Measurements from ENCODE around the gene GMPR2. TPM values are rescaled to one million over a fixed set of nuclear protein-coding genes. Genes with fewer than 3 reads are reported as not detected.
A peak's percentile ranks its signal among the peaks of the same experiment; 100 is the strongest.
"Not testable (repeated sequence)": the region's sequence is repeated elsewhere in the genome, so short reads cannot be mapped to it uniquely, and the experiment has no call there.

The GMPR2 gene
- total RNA-seq, 1 donor, result 86.5 TPM

GRCh38 chr14:24213866-24214662 lies 18.7 kb upstream of the GMPR2 start:
- Histone ChIP-seq H3K27ac (ENCODE audit: low read depth, low read length) (peak overlapping the region; percentile 96), H3K79me2 (ENCODE audit: insufficient read depth, low read length) (peaks cover 22% of the 10 kb centered on the region), H3K36me3 (ENCODE audit: insufficient read depth, low read length) (peaks cover 36% of the 10 kb centered on the region), H3K4me1 (ENCODE audit: insufficient read depth, low read length) (peaks cover 12% of the 10 kb centered on the region), H3K9me3 (ENCODE audit: low read depth, low read length) (no peaks in the 10 kb centered on the region), H3K27me3 (ENCODE audit: insufficient read depth, low read length) (no peaks in the 10 kb centered on the region), H3K4me3 (ENCODE audit: insufficient read depth, low read length) (peak overlapping the region; percentile 84), H4K20me1 (ENCODE audit: insufficient read depth, low read length) (no peaks in the 10 kb centered on the region), H3K4me2 (ENCODE audit: insufficient read depth, low read length) (peak overlapping the region; percentile 88), H2AFZ (ENCODE audit: low read length) (peak overlapping the region; percentile 78)
- no peak for DNase-seq (ENCODE audit: insufficient read length, low spot score, missing footprints)
- TF ChIP-seq CTCF (IDR thresholded peaks at IDR 0.05; ENCODE audit: extremely low read depth, low read depth, low read length), result no peak

GRCh38 chr14:24215495-24216344 lies 17.0 kb upstream of the GMPR2 start, which contains the start of gene MDP1:
Gene MDP1 (minus strand): TSS chr14:24216066. CDS start chr14:24215955, 111 bp downstream.
- Histone ChIP-seq H2AFZ (ENCODE audit: low read length) (peak within 1 kb of the TSS; percentile 92), H3K4me2 (ENCODE audit: insufficient read depth, low read length) (peak within 1 kb of the TSS; percentile 98), H3K36me3 (ENCODE audit: insufficient read depth, low read length) (peaks cover 19% of the 10 kb centered on the region), H3K27ac (ENCODE audit: low read depth, low read length) (peak within 1 kb of the TSS; percentile 78), H3K4me1 (ENCODE audit: insufficient read depth, low read length) (peaks cover 12% of the 10 kb centered on the region), H3K27me3 (ENCODE audit: insufficient read depth, low read length) (no peaks in the 10 kb centered on the region), H3K79me2 (ENCODE audit: insufficient read depth, low read length) (peaks cover 34% of the 10 kb centered on the region), H4K20me1 (ENCODE audit: insufficient read depth, low read length) (peaks cover 8% of the 10 kb centered on the region), H3K4me3 (ENCODE audit: insufficient read depth, low read length) (peak within 1 kb of the TSS; percentile 80), H3K9me3 (ENCODE audit: low read depth, low read length) (no peaks in the 10 kb centered on the region)
- peak; percentile 92 for DNase-seq (ENCODE audit: insufficient read length, low spot score, missing footprints)
- TF ChIP-seq CTCF (IDR thresholded peaks at IDR 0.05; ENCODE audit: extremely low read depth, low read depth, low read length), result peak; percentile 58

GRCh38 chr14:24216345-24216699 lies 16.4 kb upstream of the GMPR2 start:
- Histone ChIP-seq H3K27me3 (ENCODE audit: insufficient read depth, low read length) (no peaks in the 10 kb centered on the region), H3K4me2 (ENCODE audit: insufficient read depth, low read length) (peak overlapping the region; percentile 98), H3K9me3 (ENCODE audit: low read depth, low read length) (no peaks in the 10 kb centered on the region), H3K36me3 (ENCODE audit: insufficient read depth, low read length) (peaks cover 15% of the 10 kb centered on the region), H3K27ac (ENCODE audit: low read depth, low read length) (peak overlapping the region; percentile 78), H3K79me2 (ENCODE audit: insufficient read depth, low read length) (peaks cover 38% of the 10 kb centered on the region), H4K20me1 (ENCODE audit: insufficient read depth, low read length) (peaks cover 8% of the 10 kb centered on the region), H2AFZ (ENCODE audit: low read length) (peak overlapping the region; percentile 92), H3K4me1 (ENCODE audit: insufficient read depth, low read length) (peaks cover 12% of the 10 kb centered on the region), H3K4me3 (ENCODE audit: insufficient read depth, low read length) (peak overlapping the region; percentile 80)
- no peak for DNase-seq (ENCODE audit: insufficient read length, low spot score, missing footprints)
- TF ChIP-seq CTCF (IDR thresholded peaks at IDR 0.05; ENCODE audit: extremely low read depth, low read depth, low read length), result no peak

- not testable (repeated sequence) for H3K4me2 ChIP-seq (ENCODE audit: insufficient read depth, low read length); H3K27me3 ChIP-seq (ENCODE audit: insufficient read depth, low read length); H3K4me3 ChIP-seq (ENCODE audit: insufficient read depth, low read length); H3K27ac ChIP-seq (ENCODE audit: low read depth, low read length); H4K20me1 ChIP-seq (ENCODE audit: insufficient read depth, low read length); H3K9me3 ChIP-seq (ENCODE audit: low read depth, low read length); H2AFZ ChIP-seq (ENCODE audit: low read length)
- Histone ChIP-seq H3K36me3 (ENCODE audit: insufficient read depth, low read length) (peaks cover 13% of the 10 kb centered on the region), H3K4me1 (ENCODE audit: insufficient read depth, low read length) (peaks cover 12% of the 10 kb centered on the region), H3K79me2 (ENCODE audit: insufficient read depth, low read length) (peaks cover 41% of the 10 kb centered on the region)
- peak; percentile 51 for DNase-seq (ENCODE audit: insufficient read length, low spot score, missing footprints)
Measured at GRCh38 chr14:24216876-24217275, 15.9 kb upstream of the GMPR2 start.

All from osteoblast (primary cell).